DMS 273 (cell line): ENCODE measurements around the gene AGMO.

ENCODE experiments used
- DNase-seq: peaks from one replicate; lab custom pipeline; 2025; ENCODE audit not compliant: unreplicated experiment; lab: John Stamatoyannopoulos, UW

The AGMO gene

DNA sequence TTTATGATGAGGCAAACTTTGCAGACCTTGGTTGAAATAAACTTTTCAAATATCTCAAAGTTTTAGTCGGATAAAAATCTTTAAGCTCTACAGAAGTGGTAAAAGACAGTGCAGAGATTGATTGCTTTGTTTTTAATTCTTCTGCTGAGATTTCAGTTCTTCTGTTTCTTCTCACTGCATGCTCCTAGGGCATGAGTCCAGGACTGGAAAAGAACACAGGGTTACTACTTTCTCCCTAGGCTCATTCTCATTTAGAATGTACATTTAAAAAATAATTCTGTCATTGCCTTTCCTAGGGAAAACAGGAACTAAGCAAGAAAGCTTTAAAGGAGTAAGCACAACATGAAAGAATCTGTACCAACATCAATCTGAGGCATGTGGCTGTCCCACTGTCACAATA lies 402.6 kb downstream of the AGMO start:
- no peak for DNase-seq

DNA sequence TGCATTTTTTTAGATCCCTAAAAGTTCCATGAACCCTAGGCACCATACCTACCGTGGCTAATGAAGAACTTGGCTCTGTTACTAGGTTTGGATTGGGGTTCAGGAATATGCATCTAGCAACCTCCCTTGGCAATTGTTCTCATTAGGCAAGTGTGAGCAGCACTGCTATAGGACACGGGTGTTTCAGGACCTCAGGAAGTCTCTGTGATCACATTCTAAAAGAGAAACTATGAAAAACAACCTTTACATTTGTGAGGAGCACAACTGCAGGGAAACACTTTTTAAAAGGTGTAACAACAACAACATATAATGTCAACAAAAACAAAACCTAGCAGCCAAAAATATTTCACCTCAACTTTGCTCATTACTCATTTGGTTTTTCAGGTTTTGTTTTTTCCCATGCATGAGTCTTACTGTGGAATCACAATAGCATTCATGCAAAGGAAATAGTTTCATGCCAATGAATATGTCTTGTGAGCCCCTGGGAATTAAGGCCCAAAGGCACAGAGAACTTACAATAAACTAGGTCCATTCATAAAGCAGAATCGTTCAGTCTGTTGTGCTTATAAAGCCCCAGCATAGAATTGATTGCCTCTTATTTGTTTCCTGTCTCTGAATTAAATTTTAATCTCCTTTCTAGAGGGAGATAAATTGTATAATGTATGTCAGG lies 403.5 kb downstream of the AGMO start:
- DNase-seq = no peak
